Measurements from ENCODE around the gene RALGAPA1. TPM values are rescaled to one million over a fixed set of nuclear protein-coding genes. Genes with fewer than 3 reads are reported as not detected.

RALGAPA1 gene
- total and polyA plus RNA-seq, 2 of the 13 experiments (the other 11 are each of a cell fraction or from before 2014, with no cell fraction given), result 65.0 to 89.2 TPM

- TF ChIP-seq ZNF770 (CRISPR knock-in tag; IDR thresholded peaks at IDR 0.05) (no peak), ZNF292 (CRISPR knock-in tag; IDR thresholded peaks at IDR 0.05; ENCODE audit: borderline replicate concordance, low read depth) (0 out of 2 replicates have a peak, but pooled peaks have one; percentile 34), MYPOP (CRISPR knock-in tag; IDR thresholded peaks at IDR 0.05) (no peak; the same call in 1 of the 2 replicates), ZFP90 (CRISPR knock-in tag; IDR thresholded peaks at IDR 0.05; ENCODE audit: borderline replicate concordance) (no peak), ZC3H4 (CRISPR knock-in tag; IDR thresholded peaks at IDR 0.05; ENCODE audit: borderline replicate concordance) (no peak), ZNF616 (CRISPR knock-in tag; IDR thresholded peaks at IDR 0.05; ENCODE audit: low read depth) (no peak), SOX5 (CRISPR knock-in tag; IDR thresholded peaks at IDR 0.05; ENCODE audit: borderline replicate concordance) (peak; percentile 90), TRAFD1 (CRISPR knock-in tag; IDR thresholded peaks at IDR 0.05; ENCODE audit: borderline replicate concordance) (no peak), SSRP1 (CRISPR knock-in tag; IDR thresholded peaks at IDR 0.05) (no peak), ZFP37 (CRISPR knock-in tag; IDR thresholded peaks at IDR 0.05; ENCODE audit: borderline replicate concordance) (no peak), NR2F1 (CRISPR knock-in tag; IDR thresholded peaks at IDR 0.05) (0 out of 4 replicates have a peak, but pooled peaks of 1 of the 2 experiments have one; percentile 31), NFKBIZ (CRISPR knock-in tag; IDR thresholded peaks at IDR 0.05) (peak; percentile 77; the same call in 1 of the 2 replicates), KLF6 (CRISPR knock-in tag; IDR thresholded peaks at IDR 0.05) (0 out of 2 replicates have a peak, but pooled peaks have one; percentile 84), CC2D1A (CRISPR knock-in tag; IDR thresholded peaks at IDR 0.05) (no peak), ZNF567 (CRISPR knock-in tag; IDR thresholded peaks at IDR 0.05; ENCODE audit: borderline replicate concordance) (no peak), REST (IDR thresholded peaks at IDR 0.05; ENCODE audit: borderline replicate concordance in 1 of 2, low read depth in 1 of 2, low read length in 2 of 2) (no peak), ZNF670 (CRISPR knock-in tag; IDR thresholded peaks at IDR 0.05; ENCODE audit: borderline replicate concordance) (no peak; the same call in 1 of the 2 replicates), KAT2B (IDR thresholded peaks at IDR 0.05; ENCODE audit: borderline replicate concordance, low read depth, low read length) (no peak), RORA (CRISPR knock-in tag; IDR thresholded peaks at IDR 0.05) (peak; percentile 89; the same call in 1 of the 2 replicates), ZNF619 (CRISPR knock-in tag; IDR thresholded peaks at IDR 0.05) (no peak)
These were observed 2.8 kb downstream of the RALGAPA1 start (continued) for GRCh38 chr14:35806006-35806907.
